HT-29 (cell line): ENCODE data around the gene EFHD1. TPM values are rescaled to one million over a fixed set of nuclear protein-coding genes. Genes with fewer than 3 reads are reported as not detected.
"Not testable (repeated sequence)": the region's sequence is repeated elsewhere in the genome, so short reads cannot be mapped to it uniquely, and the experiment has no call there.

Source experiments
- DNase-seq: peaks from one replicate; pipeline ENCODE4 v3.0.0-alpha.2; 2015; ENCODE audit warnings: low spot score
- small RNA-seq: library from RNA; depleted of rRNA; stranded (forward); fragments of <200 nt; gene quantifications from one replicate; pipeline ENCODE3, GENCODE V24; 2014
- total RNA-seq: library from RNA; depleted of rRNA; stranded (reverse); fragments of >200 nt; shearing (Covaris generic); gene quantifications from 2 replicates; pipeline ENCODE4 v1.2.3, GENCODE V29; 2014; rRNA removed

The EFHD1 gene
- total RNA-seq, 1 experiment from 2014 or later, result not detected

DNA sequence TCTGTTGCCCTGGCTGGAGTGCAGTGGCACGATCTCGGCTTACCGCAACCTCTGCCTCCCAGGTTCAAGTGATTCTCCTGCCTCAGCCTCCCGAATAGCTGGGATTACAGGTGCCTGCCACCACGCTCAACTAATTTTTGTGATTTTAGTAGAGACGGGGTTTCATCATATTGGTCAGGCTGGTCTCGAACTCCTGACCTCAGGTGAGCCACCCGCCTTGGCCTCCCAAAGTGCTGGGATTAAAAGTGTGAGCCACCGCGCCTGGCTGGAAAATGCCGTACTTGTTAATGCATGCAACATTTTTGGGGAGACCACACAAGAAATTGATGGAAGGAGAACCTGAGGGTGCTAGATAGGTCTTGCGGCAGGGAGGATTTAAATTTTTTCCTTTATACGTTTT lies 57.7 kb downstream of the EFHD1 start:
- not testable (repeated sequence) for DNase-seq

- no peak for DNase-seq
Observed at GRCh38 chr2:232693344-232693743, 59.9 kb downstream of the EFHD1 start.

DNA sequence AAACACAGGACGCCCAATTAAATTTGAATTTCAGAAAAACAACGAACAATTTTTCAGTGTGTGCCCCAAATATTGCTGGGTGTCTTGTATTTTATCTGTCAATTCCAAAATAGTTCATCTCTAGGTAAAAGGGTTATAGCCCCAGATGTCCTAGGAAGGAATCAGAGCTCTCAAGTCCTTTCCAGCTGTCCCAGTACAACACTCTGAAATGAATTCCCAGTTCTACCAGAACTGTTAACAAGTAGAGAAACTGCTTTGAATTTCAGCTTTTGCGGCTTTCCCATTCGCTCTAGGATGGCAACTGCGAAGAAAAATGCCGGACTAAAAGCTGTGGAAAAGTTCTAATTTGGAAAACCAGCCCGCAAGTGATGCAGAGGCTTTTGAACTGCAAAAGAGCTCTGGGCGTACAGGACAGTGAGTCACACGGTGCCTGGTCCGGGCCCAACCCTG lies 63.2 kb downstream of the EFHD1 start:
- no peak for DNase-seq

DNA sequence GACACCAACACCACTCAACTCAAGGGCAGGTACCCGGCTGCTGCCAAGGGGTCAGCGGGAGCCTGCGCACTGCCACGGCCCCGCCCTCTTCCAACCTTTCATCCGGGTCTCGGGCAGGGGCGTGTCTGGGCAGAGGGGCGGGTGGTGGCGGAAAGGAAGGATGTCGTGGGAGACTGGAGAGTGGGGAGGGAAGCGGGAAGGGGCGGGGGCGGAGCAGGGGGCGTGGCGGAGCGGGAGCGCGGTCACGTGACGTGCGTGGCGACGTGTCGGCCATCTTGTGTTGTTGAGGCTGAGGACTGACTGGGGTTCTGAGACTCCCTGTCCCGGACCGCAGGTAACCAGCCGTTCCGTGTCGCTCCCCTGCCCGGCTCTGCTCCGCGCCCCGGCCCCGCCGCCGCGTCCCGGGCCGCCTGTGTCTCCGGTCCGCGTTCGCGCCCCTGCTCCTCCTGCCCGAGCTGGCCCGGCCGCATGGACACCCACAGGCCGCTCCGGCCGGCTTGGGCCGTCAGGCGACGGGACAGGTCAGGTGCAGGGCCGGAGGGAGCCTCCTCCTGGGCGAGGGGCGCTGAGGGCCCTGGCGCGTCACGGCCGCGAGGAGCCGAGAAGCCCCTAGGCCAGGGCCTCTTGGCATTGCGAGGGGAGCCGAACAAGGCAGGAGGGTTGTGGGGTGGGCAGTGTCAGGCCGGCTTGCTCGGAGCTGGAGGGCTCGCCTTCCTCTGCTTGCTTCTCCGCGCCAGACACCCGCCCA lies 63.8 kb downstream of the EFHD1 start, which contains the start of gene GIGYF2:
Gene GIGYF2 (plus strand): TSS at position 273 of the 748 bp plus-strand sequence. CDS start 37,867 bp downstream, outside the sequence.
- peak; percentile 95 for DNase-seq

DNA sequence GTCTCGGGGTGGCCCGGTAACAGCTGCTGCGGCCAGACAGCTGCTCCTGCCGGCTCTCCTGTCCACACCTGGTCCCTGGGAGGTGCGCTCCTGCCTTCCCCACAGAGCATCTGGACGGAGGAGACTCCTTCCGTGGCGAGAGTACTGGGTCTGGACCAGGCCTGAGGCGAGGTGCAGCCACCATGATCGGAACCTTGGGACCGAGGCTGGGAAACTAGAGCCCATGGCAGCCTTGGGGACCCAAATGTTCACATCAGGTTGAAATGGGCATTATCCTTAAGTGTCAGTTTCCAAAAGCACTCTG lies 64.4 kb downstream of the EFHD1 start:
- DNase-seq, result no peak

DNA sequence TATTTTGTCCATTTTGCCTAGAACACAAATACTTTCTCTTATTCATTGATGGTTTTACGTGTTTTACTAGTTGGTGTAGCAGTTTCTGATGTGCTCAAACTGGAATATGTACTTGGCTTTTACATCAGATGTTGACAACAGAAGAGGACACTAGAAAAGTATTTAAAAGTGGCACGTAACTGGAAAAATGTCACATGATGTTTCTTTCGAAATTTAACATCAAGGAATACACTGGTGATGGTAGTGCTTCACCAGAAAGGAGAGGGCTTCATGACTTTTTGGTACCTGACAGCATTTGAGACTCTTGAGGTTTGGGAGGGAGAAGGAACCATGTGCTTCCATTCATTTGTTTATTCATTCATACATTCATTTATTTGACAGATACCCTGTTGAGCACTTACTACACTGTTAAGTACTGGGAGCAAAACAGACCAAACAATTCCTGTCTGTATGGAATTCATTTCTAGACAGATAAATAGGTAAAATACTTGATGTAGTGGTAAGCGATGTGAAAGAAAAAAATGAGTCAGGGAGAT lies 65.2 kb downstream of the EFHD1 start:
- no peak for DNase-seq

- no peak for DNase-seq
Observed at GRCh38 chr2:232699110-232699509, 65.7 kb downstream of the EFHD1 start.

DNA sequence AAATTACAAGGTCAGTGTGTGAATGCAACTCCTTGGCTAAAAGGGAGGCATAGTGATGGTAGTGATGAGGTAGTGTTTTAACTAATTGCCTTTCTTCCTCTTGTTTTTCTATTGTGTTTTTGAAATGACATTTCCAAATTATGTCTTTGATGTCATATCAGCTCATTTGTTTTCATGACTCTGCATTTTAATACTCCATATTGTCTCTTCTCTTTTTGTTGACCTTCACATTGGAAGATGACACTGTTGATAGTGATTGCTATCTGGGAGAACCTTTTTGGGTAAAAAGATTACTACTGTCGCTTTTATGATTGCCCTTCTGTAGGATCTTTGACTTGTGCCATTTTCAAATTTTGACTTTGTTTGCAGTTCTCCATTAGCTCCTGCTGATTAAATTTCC lies 66.8 kb downstream of the EFHD1 start:
- no peak for DNase-seq

DNA sequence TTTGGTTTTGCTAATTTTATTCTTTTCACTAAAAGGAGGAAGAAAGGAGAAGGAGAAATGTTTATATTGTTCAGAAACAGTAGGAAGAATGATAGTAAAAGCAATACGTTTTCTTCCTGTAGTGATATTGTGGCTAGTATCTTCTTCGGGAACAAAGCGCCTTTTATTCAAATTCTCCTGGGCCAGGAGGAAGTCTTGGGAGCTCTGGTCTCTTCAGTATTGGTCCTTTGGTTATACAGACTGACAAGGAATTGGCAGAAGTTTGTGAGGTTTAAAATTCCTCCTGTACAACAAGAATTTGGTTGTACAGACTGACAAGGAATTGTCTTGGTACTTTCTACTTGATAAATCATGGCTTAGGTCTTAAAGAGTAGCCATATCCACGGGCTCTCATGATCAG lies 73.7 kb downstream of the EFHD1 start:
- DNase-seq, result no peak

- DNase-seq, result no peak
Observed at GRCh38 chr2:232713505-232713904, 80.1 kb downstream of the EFHD1 start.

- DNase-seq, result no peak
Observed at GRCh38 chr2:232714969-232715368, 81.6 kb downstream of the EFHD1 start.

- DNase-seq, result not testable (repeated sequence)
Observed at GRCh38 chr2:232720056-232720455, 86.7 kb downstream of the EFHD1 start.

DNA sequence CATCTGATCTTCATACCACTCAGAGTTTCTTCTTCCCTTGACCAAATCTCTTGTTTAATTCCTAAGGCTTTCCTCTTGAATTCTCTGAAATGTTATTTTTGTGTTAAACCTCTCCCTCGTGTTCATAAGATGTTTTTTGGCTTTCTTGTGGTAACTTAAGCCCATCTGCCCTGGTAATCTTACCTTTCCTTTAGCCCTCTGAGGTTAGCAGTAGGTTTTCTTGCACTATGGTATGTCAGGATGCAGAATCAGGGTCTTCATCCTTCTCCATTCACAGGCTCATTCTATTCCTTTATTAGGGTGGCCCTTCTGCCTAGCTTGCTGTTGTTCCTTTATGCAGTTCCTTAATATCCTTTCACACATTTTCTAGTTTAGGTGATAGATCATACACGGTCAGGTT lies 87.9 kb downstream of the EFHD1 start:
- no peak for DNase-seq

DNA sequence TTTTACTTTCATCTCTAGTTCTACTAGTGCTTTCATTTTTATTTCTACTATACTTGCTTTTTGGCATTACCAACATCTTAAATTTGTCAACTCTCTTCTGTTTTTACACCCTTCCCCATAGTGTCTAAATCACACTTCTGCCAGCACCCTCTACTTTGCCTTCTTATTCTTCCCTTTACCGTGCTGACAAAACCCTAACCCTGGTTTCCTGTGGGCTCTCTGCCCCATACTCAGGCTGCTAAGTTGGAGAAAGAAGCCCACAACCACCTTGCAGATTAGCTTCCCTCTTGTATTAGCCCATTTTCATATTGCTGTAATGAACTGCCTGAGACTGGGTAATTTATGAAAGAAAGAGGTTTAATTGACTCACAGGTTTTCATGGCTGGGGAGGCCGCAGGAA lies 88.5 kb downstream of the EFHD1 start:
- DNase-seq, result no peak

GRCh38 chr2:232723027-232723426 lies 89.6 kb downstream of the EFHD1 start:
- no peak for DNase-seq

GRCh38 chr2:232728785-232729184 lies 95.4 kb downstream of the EFHD1 start:
- DNase-seq, result no peak

DNA sequence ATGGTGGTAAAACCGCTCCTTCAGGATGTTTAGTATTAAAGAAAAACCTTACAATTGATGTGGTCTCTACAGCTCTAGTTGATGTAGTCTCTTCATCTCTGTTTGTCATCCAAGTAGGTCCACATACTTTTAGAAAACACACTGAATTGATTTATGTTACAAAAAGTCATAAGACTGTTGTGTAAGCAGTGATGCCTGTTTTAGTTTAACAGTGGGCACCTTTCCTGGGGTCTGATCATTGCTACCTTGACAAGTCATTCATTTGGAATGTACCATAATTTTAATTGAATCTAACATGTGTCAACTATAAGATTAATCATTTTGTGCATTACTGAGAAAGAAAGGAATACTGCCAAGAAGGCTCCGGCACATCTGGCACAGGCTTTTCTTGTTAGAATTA lies 98.1 kb downstream of the EFHD1 start:
- DNase-seq, result no peak

Small RNA genes within 50 kb of the gene (small RNA-seq; reads per million reads assigned to genes)
- gene RN7SL359P, result 0.79 reads per million, percentile 18 among the genes with 10 or more reads in this experiment

Other genes starting within 250 kb of the EFHD1 start
- 0.16 TPM in 1 of 2 replicates, not detected in the other for gene ALPG, start 226.8 kb upstream of the EFHD1 start, total RNA-seq
- gene ALPI, start 177.5 kb upstream of the EFHD1 start, total RNA-seq, result not detected in 2 replicates
- gene ECEL1, start 145.8 kb upstream of the EFHD1 start, total RNA-seq, result not detected in 2 replicates
- not detected in 2 replicates for gene PRSS56, start 113.2 kb upstream of the EFHD1 start, total RNA-seq
- not detected in 2 replicates for gene CHRND, start 107.4 kb upstream of the EFHD1 start, total RNA-seq
- gene CHRNG, start 93.9 kb upstream of the EFHD1 start, total RNA-seq, result not detected in 2 replicates
- 6.0 and 7.0 TPM in 2 replicates for gene TIGD1, start 83.0 kb upstream of the EFHD1 start, total RNA-seq
- 77.5 and 87.8 TPM in 2 replicates for gene EIF4E2, start 82.9 kb upstream of the EFHD1 start, total RNA-seq
- gene GIGYF2, start 63.7 kb downstream of the EFHD1 start, total RNA-seq, result 27.1 and 40.2 TPM in 2 replicates
- gene KCNJ13, start 143.0 kb downstream of the EFHD1 start, total RNA-seq, result not detected in 2 replicates
- 2.6 and 4.9 TPM in 2 replicates for gene SNORC, start 236.7 kb downstream of the EFHD1 start, total RNA-seq